GM21447 (cell line): ENCODE data around the gene HLA-DQB1.
A peak's percentile ranks its signal among the peaks of the same experiment; 100 is the strongest.

ENCODE experiments used
- ATAC-seq: cut with Tn5 transposase; IDR thresholded peaks from one replicate; pipeline ENCODE4 v1.9.1; 2021; ENCODE audit not compliant: unreplicated experiment

HLA-DQB1 gene

DNA sequence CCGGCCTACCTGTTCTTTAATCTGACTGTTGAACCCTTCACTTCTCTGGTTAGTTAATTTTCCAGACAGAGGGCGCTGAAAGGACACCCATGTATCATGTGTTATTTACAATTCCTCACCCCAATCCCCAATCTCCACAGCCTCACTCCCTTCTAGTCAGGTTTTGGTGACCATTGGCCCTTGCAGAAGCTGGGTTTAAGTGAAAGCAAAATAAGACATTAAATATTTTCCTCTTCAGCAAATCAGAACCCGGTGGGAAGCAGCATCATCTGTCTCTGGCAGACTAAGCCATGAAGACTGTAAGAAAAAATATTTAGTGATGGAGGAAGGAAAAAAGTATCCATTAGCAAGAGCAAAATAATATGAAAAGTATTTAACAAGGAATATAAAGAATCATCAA is 38.6 kb downstream of the HLA-DQB1 start:
- ATAC-seq, result no peak

DNA sequence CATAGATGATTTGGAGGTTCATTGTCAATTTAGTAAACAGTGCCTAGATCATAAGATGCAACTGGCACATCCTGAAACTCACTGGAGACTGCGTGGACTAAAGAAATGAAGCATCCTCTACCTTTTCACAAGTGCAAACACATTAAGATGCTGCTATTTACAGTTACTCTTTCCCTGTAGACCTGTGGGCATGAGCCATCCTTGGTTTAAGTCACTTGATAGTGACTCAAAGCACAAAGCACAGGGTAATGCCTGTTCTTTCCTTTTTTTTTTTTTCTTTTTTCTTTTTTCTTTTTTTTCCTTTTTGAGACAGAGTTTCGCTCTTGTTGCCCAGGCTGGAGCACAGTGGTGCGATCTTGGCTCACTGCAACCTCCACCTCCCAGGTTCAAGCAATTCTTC is 39.2 kb downstream of the HLA-DQB1 start:
- ATAC-seq, result no peak

DNA sequence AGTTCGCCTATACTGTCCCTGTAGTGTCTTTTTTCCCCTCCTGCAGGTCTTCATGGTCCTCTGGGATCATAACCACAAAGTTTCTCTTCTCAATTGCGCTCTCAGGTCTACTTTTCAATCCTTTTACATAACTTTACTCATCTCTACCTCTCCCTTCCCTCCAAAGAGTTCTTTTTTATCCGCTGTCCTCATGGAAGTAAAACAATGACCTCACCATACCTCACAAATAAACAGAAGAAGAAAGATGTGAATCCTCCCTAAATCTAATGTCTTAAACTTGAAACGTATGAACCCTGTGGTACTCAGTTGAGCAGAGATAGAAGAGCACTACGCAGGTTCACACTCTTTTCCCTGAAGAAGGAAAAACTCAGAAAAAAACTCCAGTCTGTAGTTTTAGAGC is 41.3 kb downstream of the HLA-DQB1 start:
- ATAC-seq, result no peak

DNA sequence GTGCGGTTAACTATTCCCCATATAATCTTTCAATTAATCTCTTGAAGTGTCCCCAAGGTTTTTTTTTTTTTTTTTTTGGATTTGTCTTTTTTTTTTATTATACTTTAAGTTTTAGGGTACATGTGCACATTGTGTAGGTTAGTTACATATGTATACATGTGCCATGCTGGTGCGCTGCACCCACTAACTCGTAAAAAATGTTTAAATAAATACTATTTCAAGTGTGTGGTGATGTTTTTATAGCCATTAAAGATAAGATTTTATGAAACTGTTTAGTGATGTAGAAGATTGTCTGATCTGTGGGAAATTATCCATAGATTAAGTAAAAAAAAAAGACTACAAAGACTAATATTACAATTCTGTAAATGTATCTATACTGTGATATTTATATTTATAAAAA is 41.9 kb downstream of the HLA-DQB1 start:
- ATAC-seq, result no peak

DNA sequence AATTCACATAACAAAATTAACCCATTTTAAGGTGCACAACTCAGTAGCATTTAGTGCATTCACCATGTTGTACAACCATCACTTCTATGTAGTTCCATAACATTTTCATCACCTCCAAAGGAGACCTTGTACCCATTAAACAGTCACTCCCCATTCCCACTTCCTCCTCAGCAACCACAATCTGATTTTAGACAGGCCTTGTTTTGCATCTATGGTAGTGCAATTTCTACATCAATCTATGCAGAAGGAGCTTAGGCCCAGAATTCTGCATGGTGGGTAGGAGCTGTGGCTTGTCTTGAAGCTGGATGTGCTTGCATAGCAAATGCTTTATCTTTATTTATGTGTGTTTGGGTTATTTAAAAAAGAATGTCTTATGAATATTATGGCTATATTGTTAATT is 42.8 kb downstream of the HLA-DQB1 start:
- ATAC-seq, result no peak

DNA sequence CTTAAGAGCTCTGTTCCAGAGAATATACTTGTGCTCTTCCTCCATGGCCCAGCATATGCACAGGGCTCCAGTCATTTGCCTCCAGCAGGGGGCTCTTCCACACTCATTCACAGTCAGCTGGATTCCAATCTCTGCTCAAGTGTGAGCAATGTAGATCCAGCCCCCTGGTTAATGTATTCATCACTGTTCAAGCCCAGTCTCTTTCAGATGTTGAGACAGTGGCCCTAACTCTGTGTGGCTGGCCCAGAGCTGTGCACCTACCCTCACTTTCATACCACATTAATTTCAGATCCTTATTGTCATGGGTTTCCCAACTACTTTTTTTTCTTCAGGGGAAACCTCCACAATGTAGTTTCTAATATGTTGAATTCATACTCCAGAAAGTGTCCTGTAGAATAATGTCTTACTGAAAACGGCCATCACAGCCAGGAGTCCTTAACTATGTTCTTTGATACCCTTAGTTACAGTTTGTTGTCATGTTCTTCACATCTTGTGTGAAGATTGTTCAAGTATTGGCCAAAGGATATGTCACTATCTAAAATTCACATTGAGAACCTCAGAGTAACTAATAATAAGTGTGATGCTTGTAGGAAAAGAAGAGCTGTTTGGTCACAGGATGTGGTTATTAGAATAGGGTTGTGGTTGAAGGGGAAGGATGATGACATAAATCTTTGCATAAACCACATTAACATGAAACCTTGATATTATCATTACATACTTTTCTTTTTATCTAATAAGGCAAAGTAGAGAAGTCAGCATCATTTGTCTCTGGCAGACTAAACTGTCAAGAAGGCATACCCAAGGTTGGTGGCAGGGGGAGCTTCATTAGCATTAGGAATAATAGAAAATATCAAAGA is 43.7 kb downstream of the HLA-DQB1 start:
- ATAC-seq, result peak; percentile 62

DNA sequence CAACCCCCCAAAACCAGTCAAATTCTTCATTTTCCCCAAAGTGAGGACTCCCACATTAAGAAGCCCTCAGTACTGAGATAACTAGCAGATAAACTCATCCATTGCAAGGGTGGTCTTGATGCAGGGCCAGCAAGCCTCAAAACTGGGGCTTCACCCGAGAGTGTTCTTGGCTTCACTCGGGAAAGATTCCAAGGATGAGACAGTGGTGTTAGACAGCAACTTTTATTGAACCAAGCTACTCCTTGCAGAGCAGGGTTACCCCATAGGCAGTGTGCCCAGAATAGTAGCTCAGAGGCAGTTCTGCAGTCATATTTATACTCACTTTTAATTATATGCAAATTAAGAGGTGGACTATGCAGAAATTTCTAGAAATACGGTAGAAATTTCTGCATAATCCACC is 45.1 kb downstream of the HLA-DQB1 start:
- ATAC-seq, result no peak

DNA sequence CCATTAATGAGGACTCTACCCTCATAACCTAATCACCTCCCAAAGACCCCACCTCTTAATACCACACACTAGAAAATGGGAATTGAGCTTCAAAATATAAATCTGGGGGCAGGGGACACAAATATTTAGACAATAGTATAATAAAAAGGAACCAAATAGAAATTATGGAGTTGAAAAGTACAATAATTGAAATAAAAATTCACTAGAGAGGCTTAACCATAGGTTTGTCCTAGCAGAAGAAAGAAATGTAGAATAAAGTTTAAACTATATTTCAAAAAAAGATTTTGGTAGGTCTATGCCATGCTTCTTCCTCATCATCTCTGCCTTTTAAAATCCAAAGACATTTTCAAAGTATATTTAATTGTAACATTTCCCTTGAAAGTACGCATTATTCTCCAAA is 48.7 kb downstream of the HLA-DQB1 start:
- ATAC-seq, result no peak

DNA sequence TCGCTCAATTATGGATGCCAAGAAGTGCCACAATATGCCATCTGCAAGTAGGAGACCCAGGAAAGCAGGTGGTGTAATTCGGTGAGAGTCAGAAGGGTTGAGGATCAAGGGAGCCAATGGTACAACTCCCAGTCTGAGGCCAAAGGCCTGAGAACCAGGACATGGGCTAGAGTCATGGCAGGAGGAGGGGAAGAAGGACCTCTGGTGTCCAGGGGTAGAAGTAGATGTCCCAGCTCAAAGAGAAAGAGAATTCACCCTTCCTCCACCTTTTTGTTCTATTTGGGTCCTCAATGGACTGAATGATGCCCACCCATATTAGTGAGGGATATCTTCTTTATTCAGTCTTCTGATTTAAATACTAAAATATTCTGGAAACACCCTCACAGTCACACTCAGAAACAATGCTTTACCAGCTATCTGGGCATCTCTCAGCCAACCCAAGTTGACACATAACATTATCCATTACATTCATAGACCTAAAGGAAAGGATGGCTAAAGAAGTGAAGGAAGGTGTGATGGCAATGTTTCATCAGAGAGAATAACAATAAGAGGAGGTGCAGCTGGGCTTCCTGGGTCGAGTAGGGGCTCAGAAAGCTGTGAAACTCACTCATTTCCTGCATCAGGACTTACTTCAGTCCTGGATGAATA is 50.4 kb downstream of the HLA-DQB1 start:
- no peak for ATAC-seq

DNA sequence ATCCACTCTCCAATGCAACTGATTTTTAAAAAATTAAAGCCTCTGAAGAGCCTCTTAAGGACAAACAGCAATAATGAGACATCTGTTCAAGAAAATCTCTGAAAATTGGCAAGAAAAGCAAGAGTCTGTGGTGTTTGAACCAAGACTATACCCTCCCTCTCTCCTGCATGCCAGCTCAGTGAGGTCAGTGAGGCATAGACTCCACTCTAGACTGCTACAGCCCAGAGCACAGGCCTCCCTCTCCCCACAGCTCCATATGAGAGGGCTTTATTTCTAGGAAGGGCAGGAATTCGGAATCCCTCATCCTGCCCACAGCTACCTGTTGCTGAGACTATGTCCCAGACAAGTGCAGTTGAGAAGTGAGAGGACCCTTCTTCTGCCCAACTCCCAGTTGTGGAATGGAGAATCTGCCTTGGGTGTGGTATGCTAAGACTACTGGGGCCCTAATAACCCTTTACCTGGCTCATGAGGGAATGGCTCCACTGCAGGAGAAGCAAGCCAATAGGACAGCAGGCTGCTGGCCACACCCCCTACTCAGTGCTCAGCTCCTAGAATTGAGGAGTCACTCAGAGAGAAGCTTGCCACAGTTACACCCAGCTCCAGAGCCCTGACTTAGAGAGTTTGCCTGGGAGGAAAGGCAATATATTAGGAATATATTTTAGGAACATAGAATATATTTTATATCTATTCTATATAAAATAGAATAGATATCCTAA is 51.9 kb downstream of the HLA-DQB1 start:
- no peak for ATAC-seq

DNA sequence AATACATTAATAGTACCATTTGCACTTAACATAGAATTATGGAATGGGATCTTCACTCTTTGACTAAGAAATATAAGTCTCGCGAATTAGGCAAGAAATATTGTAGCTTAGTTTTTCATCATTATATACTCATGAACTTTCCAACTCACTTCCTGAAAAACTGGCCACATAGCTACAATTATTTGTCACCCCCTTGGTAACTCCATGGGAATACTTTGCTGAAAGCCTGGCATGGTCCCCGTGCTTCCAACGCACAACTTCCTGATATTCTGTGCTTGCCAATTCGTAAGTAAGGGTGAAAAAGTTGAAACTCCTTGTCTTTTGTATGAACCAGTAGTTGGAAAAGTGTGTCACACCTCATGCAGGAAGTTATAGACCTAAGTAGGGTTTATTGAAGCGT is 53.0 kb downstream of the HLA-DQB1 start:
- no peak for ATAC-seq

DNA sequence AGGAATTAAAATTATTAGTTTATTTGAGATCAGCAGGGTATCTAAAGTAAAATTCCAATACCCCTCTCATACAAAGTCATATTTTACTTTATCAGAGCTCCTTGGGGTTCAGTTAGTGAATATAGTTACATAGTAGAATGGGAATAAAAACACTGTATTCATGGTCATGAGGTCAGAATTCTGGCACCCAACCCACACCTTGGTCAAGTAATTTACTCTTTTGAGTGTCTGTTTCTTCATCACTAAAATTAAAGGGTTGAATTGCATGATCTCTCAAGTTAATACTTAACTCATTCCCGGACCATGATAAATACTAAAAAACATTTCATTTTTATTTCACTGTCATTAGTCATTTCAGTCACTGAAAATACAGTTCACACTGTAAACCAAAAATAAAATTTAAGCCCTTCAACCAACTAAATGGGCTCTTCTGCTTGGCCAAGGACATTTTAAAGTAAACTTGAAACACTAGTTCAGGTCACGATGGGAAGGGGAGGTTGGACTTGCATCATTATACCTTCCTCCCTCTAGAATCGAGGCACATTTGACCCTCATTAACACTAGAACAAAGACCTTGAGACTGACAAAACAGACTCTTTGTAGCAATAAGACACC is 55.7 kb downstream of the HLA-DQB1 start:
- ATAC-seq, result no peak

DNA sequence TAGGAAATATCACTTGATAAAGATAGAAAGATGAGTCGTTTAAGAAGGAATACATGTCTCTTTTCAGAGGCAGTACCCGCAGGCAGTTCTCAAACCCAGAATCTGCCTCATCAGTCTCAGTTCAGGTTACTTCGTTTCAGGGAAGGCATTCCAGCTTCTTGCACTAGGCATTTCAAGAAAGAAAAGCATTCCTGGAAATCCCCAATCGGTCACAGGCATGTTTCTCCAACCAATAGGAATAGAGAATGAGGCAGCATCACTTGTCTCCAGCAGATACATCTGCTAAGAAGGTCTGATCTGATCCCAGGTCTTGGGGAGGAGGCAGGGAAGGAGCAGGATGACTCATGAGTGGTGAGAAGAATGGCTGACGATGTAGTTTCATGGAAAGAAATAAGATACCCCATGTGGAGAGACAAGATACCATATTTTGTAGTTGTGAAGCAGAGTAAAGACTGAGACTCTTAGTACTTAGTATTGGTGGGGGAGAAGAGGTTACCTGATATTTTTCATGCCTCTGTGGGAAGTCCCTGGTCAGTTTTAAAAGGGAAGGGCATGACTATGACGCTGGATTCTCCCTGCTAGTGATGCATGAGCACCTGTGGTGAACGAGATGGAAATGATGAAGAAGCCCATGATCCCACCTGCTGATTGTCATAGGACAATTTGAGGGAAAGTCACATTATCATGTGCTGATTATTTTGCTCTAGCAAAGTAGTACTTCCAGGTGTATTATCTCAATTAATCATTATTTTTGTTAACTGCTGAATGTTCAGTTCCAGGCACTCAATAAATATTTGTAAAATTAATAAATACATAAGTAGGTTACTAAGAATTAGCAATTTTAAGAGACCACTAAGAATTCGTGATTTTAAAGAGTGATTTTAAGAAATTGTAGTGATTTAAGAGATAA is 56.5 kb downstream of the HLA-DQB1 start:
- peak; percentile 94 for ATAC-seq
